ACHN (cell line): ENCODE results near the gene GRIN2C.

Source experiments
- DNase-seq: peaks from one replicate; pipeline ENCODE4 v3.0.0-alpha.2; 2015
- in situ Hi-C: cut with HindIII; loops from 2 replicates; pipeline ENCODE4 v1.10.0; 2017; ENCODE audit warnings: low sequenced_read_pairs, low pct_ligation_motif_present, low pct_unique_long_range_greater_than_20kb

The GRIN2C gene

DNA sequence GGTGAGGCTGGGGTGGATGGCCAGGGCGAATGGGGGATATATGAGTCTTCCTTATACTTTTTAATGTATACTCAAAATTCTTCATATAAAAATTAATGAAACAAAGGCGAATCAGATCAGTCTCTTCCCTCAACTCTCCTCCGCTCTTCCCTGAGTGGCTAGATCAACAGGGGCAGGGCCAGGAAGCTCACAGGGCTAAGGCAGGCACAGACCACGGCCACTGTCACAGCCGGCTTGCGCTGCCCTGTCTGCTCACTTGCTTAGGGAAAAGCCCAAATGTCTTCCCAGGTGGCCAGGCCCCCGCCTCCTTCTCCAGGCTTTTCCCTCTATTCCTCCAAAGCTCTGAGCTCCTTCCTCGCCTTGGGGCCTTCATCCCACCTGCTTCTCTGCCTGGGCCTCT, 6.0 kb downstream of the GRIN2C start:
- in situ Hi-C loops = no loop called here
- DNase-seq = no peak

DNA sequence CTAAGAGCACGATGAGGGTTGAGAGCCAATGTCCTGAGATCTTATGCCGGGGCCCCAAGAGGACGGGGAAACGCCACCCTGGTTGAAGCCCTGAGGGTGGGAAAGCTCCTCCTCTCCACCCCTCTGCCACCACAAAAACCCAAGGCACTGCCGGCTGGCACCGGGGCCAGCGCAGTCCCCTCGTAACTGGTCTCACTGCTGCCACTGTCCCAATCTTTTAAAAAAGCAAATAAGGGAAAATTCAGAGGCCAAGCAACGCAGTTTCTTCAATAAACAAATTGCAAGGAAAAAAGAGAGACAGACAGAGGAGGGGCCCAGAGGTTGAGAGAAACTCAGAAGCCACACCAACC, 6.7 kb downstream of the GRIN2C start:
- no peak for DNase-seq
- in situ Hi-C loops = no loop called here

GRCh38 chr17:74852237-74853047, 7.2 kb downstream of the GRIN2C start:
- in situ Hi-C loops = no loop called here
- no peak for DNase-seq

GRCh38 chr17:74851612-74852236, 8.0 kb downstream of the GRIN2C start:
- in situ Hi-C loops = no loop called here

DNA sequence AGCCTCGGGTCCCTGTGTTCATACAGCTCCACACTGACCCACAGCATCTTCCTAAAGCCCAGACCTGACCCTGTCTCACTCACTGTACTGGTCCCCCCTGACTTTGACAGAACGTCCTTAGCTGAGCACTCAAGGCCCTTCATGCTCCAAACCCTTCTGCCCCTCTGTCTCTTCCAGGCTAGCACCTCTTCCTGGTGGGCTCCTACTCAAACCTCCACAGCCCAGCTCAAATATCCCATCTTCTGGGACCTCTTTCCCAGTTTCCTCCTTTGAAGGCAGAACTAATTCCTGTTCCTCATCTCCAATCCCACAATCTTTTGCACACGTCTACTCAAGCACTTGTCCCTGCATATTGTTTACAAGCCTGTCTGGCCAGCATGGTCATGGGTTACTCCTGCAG, 8.8 kb downstream of the GRIN2C start:
- in situ Hi-C loops = no loop called here

More at GRCh38 chr17:74851612-74852236, 8.0 kb downstream of the GRIN2C start:
- DNase-seq = no peak

DNA sequence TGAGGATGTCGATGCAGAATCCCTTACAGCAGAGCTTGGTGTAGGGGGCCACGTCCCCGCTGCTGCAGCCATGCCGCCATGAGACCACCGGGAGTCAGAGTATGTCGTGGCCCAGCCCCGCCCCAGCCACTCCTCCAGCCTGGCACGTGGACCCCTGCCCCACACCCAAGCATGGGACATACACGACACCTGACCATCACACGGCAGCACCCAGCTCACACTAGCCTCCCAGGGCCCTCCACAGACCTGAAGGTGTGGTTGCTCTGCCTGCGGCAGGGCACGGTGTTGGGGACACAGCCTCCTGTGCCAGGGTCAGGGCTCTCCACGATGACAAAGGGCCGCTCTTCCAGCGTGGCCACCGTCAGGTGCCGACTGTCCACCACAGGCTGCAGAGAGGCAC, 9.4 kb downstream of the GRIN2C start:
- in situ Hi-C loops = no loop called here
- no peak for DNase-seq

More for the DNA sequence above, 8.8 kb downstream of the GRIN2C start:
- DNase-seq = no peak

GRCh38 chr17:74848656-74849399, 10.9 kb downstream of the GRIN2C start:
- in situ Hi-C loops = no loop called here
- DNase-seq = no peak

GRCh38 chr17:74846621-74847020, 13.1 kb downstream of the GRIN2C start:
- in situ Hi-C loops = no loop called here
- DNase-seq = no peak

DNA sequence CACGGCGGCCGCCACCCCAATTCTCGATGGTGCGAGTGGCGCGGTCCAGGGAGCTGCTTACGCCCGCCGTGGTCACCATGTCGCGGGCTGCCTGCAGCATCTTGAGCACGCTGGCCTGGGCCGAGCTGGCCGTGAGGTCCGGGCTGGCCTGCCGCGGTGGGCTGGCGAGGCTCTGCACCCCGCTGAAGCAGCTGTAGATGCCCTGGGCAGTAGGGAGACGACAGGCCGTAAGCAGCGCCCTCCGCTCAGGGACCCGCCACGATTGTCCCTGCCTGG, 16.4 kb downstream of the GRIN2C start:
- in situ Hi-C loops = no loop called here
- DNase-seq = no peak

- peak; percentile 82 for DNase-seq
- in situ Hi-C loops = no loop called here
Measured at GRCh38 chr17:74842599-74843351, 16.9 kb downstream of the GRIN2C start.

- in situ Hi-C loops = no loop called here
- DNase-seq = peak; percentile 44
Measured at GRCh38 chr17:74842146-74842598, 17.5 kb downstream of the GRIN2C start.

DNA sequence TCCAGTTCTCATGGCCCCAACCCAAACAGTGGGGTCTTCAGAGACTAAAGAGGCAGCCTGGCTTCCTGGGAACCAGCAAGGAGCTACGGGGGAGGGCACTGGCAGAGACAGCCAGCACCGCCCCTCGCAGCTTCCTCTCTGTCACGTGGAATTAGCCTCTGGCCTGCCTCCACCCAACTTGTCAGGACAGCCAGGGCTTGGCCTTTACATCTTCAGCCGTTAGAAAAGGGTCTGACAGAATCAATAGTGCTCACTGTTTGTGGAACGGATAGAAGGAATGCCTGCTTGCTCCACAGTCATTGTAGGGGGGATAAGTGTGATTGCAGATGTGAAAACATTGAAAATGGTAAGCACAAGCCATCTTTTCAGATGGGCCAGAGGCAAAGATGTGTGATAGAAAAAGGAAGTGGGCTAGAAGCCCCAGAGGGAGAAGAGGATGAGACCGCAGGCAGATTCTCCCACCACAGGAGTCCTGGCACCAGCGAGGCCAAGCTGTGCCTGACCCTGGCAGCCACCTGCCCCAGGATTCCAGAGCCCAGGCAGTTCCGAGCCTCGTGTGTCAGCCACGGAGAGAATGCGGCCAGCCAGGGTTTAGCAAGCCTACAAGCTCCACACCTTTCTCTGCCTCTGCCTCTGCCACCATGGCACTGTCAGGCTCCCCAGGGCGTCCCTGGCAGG, 18.6 kb downstream of the GRIN2C start:
- in situ Hi-C loops = no loop called here
- no peak for DNase-seq

DNA sequence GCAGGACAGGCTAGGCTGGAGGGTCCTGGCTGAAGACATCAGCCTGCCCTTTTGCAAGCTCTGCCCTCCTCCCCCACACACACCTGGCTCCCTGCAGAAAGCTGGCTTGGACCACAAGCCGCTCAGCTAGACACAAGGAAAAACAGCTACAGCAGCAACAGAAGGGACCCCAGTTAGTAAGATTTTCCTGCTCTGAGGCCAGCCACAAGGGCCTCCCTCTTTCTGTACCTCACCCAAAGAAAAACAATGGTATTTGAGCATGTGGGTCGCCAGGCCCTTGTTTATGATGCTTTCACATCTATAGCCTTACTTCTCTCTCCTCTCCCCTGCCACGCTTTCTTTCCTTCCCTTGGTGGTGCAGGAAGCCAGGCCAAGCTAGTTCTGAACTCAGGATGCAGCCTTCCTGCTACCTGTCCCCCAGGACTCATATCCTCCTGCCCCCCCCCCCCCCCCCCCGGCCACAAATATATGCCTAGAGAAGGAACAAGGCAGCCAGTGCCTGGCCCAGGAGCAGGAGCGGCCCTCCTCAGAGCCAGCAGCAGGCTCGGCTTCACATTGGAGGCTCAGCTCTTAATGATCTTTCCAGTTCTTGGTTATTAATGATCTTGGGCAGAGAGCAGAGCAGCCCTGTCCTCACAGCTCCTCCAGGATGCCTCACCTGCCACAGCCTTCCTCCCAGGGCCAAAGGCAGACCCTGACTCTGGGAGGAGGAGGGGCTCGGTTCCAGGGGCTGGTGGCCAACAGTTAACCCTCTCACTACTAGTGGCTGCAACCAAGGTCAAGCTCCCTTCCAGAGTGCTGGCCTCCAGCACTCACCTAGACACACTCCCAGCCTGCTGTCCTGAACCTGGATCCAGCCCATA, 19.5 kb downstream of the GRIN2C start:
- no peak for DNase-seq
- in situ Hi-C loops = no loop called here

DNA sequence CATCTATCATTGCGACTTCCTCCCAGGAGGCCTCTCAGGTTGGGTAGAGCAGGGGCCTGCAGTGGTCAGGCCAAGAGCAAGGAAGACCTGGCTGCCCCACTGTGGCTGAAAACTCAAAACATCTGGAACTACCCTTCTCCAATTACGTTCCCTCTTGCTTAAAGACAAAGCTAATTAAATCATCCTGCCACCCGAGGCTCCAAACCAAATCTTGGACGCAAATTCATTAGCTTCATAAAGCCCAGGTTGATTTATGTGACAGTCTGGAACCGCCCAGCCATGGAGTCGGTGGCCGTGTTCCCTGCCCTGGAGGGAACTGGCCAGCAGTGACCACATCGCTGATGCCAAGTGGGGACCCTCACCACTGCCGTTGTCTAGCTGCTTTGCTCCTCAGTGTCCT, 21.4 kb downstream of the GRIN2C start:
- in situ Hi-C loops = no loop called here
- no peak for DNase-seq

DNA sequence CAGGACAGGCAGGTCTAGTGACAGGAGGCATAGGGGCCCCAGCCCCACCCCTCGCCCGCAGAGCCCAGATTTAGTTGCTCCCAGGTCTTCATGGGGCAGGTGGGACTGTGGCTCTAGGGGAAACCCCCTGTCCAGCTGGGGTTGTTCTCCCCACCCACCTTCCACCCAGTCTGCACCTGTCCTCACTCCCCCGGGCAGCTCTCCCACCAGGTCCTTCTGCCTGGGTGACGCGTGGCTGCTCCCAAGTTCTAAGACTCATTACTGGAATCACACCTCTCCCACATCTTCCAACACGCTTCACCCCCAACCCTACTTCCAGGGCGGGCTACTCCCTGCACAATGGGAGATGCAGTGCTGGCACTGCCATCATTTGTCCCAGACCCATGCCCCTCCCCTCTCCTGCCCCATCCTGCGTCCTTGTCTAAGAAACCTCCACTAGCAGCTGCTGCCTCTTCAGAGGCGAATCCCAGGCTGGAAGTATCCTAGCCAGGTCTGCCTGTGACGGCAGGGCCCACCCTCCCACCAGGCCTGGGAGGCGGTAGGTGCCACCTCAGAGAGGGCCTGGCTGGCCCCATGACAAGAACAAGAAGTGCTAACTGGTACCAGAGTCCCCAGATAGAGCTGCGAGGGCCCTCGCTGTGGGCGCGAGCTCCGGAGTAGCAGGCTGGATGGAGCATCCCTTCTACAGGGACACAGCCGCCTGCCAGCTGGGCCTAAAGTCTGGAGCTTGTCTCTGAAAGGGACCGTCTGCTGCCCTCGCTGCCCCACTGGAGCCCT, 22.8 kb downstream of the GRIN2C start:
- in situ Hi-C loops = no loop called here
- DNase-seq = no peak

- no peak for DNase-seq
- in situ Hi-C loops = no loop called here
Measured at GRCh38 chr17:74836191-74836590, 23.5 kb downstream of the GRIN2C start.
